GM18861 (cell line): ENCODE results near the gene NFATC1.
"Not testable (repeated sequence)": the region's sequence is repeated elsewhere in the genome, so short reads cannot be mapped to it uniquely, and the experiment has no call there.

Experiments used
- ATAC-seq: cut with Tn5 transposase; IDR thresholded peaks from one replicate; pipeline ENCODE4 v1.9.1; 2021; ENCODE audit not compliant: unreplicated experiment

NFATC1 gene

GRCh38 chr18:79374408-79375171 lies 21.1 kb upstream of the NFATC1 start:
- ATAC-seq, result peak; percentile 79

- no peak for ATAC-seq
Measured at GRCh38 chr18:79375441-79376154, 20.1 kb upstream of the NFATC1 start.

GRCh38 chr18:79376661-79377060 lies 19.1 kb upstream of the NFATC1 start:
- ATAC-seq, result not testable (repeated sequence)

- no peak for ATAC-seq
Measured at GRCh38 chr18:79377187-79377891, 18.4 kb upstream of the NFATC1 start.

- ATAC-seq, result peak; percentile 64
Measured at GRCh38 chr18:79378536-79379250, 17.0 kb upstream of the NFATC1 start.

- no peak for ATAC-seq
Measured at GRCh38 chr18:79379251-79379905, 16.4 kb upstream of the NFATC1 start.

GRCh38 chr18:79379931-79380815 lies 15.6 kb upstream of the NFATC1 start:
- no peak for ATAC-seq

GRCh38 chr18:79380816-79381806 lies 14.6 kb upstream of the NFATC1 start:
- no peak for ATAC-seq

GRCh38 chr18:79381811-79382311 lies 13.9 kb upstream of the NFATC1 start:
- ATAC-seq, result no peak

- ATAC-seq, result no peak
Measured at GRCh38 chr18:79382681-79383387, 12.9 kb upstream of the NFATC1 start.

GRCh38 chr18:79383388-79384056 lies 12.2 kb upstream of the NFATC1 start:
- no peak for ATAC-seq

- ATAC-seq, result no peak
Measured at GRCh38 chr18:79384151-79384807, 11.5 kb upstream of the NFATC1 start.

GRCh38 chr18:79384834-79385233 lies 10.9 kb upstream of the NFATC1 start:
- ATAC-seq, result no peak

- no peak for ATAC-seq
Measured at GRCh38 chr18:79385326-79385707, 10.4 kb upstream of the NFATC1 start.

GRCh38 chr18:79385708-79386341 lies 9.9 kb upstream of the NFATC1 start:
- ATAC-seq, result no peak

GRCh38 chr18:79386547-79386946 lies 9.2 kb upstream of the NFATC1 start:
- no peak for ATAC-seq
